VCaP (cell line): ENCODE data around the gene UQCRFS1.
A peak's percentile ranks its signal among the peaks of the same experiment; 100 is the strongest.

ENCODE experiments used
- H3K27ac ChIP-seq: fragments of 450-650 bp; 2 replicates; pipeline ENCODE4 v1.5.1; 2017
- TF ChIP-seq, protein P1 (sequence below): fragments of 450-650 bp; conservative IDR thresholded peaks from 2 replicates; pipeline ENCODE4 v1.5.1; 2017; ENCODE audit warnings: mild to moderate bottlenecking, moderate library complexity

The UQCRFS1 gene

DNA sequence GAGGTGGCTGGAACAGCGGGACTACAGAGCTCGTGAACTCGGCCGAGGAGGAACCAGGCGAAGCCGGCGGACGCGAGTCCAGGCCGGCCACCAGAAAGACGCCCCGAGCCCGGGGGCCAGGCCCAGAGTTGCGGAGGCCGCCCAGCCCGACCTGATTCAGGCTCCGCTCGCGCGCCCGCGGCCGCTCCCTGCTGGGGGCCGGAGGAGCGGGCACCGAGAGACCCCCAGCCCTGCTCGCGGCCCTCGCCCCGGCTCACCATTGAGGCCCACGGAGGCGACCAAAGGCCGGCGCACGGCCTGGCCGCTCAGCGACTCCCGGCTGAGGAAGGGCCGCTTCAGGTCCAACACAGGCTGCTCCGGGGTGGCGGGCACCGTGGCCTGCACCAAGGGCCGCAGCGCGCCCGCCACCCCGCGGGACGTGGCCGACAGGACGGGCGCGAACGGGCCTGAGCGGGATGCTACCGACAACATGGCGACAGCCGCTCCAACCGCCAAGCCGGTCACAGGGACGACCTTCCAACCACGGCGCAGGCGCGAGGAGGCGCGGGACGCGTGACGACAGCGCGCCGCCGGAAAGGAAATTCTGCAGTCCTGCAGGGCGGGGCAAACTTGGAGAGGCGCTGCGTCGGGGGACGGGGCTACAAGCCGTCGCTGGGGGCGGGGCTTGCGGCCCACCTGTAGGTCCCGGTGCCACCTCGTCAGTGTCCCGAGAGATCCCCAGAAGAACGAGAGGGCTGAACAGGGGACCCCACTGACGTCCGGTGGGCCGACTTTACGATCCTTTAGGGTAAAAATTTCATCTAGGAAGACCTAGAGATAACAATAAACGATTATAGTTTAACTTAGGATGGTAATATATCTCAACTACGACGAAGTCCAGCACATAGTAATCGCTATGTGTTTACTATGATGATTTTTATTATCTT lies at the start of gene UQCRFS1:
UQCRFS1 (minus strand) TSS at position 504 of the 926 bp plus-strand sequence; CDS start at position 471, 33 bp downstream.
- TF ChIP-seq, protein P1, sequence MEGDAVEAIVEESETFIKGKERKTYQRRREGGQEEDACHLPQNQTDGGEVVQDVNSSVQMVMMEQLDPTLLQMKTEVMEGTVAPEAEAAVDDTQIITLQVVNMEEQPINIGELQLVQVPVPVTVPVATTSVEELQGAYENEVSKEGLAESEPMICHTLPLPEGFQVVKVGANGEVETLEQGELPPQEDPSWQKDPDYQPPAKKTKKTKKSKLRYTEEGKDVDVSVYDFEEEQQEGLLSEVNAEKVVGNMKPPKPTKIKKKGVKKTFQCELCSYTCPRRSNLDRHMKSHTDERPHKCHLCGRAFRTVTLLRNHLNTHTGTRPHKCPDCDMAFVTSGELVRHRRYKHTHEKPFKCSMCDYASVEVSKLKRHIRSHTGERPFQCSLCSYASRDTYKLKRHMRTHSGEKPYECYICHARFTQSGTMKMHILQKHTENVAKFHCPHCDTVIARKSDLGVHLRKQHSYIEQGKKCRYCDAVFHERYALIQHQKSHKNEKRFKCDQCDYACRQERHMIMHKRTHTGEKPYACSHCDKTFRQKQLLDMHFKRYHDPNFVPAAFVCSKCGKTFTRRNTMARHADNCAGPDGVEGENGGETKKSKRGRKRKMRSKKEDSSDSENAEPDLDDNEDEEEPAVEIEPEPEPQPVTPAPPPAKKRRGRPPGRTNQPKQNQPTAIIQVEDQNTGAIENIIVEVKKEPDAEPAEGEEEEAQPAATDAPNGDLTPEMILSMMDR, result no peak
- H3K27ac ChIP-seq, result peak within 1 kb of the TSS; percentile 96

DNA sequence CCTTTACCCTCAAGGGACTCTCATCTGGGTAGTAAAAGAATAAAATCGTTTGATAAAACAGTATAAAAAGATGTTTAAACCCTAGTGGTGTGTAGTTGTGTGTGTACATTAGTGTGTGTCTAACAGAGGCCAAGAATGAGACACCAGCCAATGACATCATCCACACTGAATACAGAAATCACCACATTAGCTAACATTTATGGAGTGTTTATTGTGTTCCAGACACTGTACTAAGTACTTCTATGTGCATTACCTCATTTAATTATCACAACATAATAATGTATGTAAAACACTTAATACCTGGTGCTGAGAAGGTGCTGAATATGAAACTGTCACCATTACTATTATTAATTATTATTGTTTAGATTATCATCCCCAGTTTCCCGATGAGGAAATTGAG lies 49.1 kb upstream of the UQCRFS1 start:
- TF ChIP-seq, protein P1, result no peak
- H3K27ac ChIP-seq, result no peak overlapping the region

GRCh38 chr19:29260477-29261317 lies 47.7 kb upstream of the UQCRFS1 start:
- no peak overlapping the region for H3K27ac ChIP-seq
- TF ChIP-seq, protein P1, result peak; percentile 60

DNA sequence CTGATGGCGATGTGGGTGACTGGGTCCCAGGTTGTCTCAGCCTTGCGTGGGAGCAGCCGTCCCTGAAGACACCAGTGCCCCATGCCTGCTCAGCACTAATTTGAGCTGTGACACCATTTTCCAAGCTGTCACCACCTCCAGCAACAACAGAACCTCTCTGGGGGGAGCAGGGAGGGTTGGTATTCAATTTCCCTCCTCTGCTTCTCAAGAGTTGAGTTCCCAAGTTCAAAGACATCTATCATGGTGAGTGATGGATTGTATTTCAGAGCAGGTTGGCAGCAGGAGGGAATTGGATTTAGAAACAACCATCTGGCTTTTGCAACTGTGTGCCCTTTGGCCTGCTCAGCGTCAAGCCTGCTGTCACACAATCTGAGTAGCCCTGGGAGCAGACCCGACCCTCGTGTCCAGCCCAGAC lies 46.9 kb upstream of the UQCRFS1 start:
- TF ChIP-seq, protein P1, result no peak
- no peak overlapping the region for H3K27ac ChIP-seq

- no peak overlapping the region for H3K27ac ChIP-seq
- TF ChIP-seq, protein P1, result no peak
Observed at GRCh38 chr19:29259153-29259552, 46.2 kb upstream of the UQCRFS1 start.

DNA sequence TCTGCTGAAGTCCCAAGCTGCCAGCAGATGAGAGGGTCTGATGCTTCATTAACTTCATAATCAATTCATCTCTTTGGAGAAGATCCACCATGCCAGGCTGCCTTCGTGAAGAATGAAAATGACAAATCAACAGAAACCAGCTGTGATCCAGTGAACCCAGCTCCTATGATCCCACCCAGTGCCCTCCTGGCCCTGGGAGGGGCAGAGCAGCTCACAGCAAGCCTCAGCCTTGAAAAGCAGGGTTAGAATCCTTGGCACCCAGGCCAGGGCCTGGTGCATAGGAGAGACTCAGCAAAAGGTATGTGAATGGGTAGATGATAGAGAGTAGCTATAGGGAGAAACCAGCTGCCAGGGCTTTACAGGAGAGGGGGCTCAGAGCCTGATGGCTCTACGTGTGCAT lies 43.6 kb upstream of the UQCRFS1 start:
- H3K27ac ChIP-seq, result no peak overlapping the region
- TF ChIP-seq, protein P1, result no peak

GRCh38 chr19:29255912-29256311 lies 43.0 kb upstream of the UQCRFS1 start:
- H3K27ac ChIP-seq, result no peak overlapping the region
- TF ChIP-seq, protein P1, result no peak
